Right ventricle myocardium inferior (tissue), 1 donor: Measurements from ENCODE around the gene RARB. TPM values are rescaled to one million over a fixed set of nuclear protein-coding genes. Genes with fewer than 3 reads are reported as not detected.

Experiments used
- ATAC-seq: fragments of 200-7000 bp; cut with Tn5 transposase; one replicate; pipeline ENCODE4 v1.9.1; 2020; ENCODE audit warnings: mild to moderate bottlenecking, moderate library complexity
- DNase-seq: peaks from one replicate; pipeline ENCODE4 v3.0.0; 2021; ENCODE audit errors: missing footprints
- intact Hi-C: fragments of 100-400 bp; cut with DNase I; formaldehyde crosslinking; loops from one replicate; pipeline ENCODE4 v1.11.0; 2022
- total RNA-seq: library from RNA; stranded (reverse); fragmentation: NEBNext Ultra II Directional; extraction: Animal tissue kit (Norgen Biotek cat#: 25700); gene quantifications from one replicate; pipeline ENCODE4 v1.2.1, GENCODE V29; 2021
- donor health status: DM: no; HTN: yes; CAD: no; lungs with severe emphysema.

The RARB gene
- total RNA-seq, 1 donor from 2014 or later = 17.5 TPM

GRCh38 chr3:25419251-25419650, 8.8 kb upstream of the RARB start:
- no peak for ATAC-seq
- no peak for DNase-seq
- intact Hi-C loops = no loop called here

GRCh38 chr3:25420147-25420546, 7.9 kb upstream of the RARB start:
- no peak for DNase-seq
- intact Hi-C loops = loop anchor here (10.0 kb wide), 1 partner anchor 265 kb away; no protein-coding TSS in a partner anchor
- no peak for ATAC-seq

GRCh38 chr3:25420885-25421284, 7.2 kb upstream of the RARB start:
- no peak for DNase-seq
- intact Hi-C loops = loop anchor here (10.0 kb wide), 1 partner anchor 266 kb away; no protein-coding TSS in a partner anchor
- ATAC-seq = no peak

GRCh38 chr3:25421747-25422146, 6.3 kb upstream of the RARB start:
- ATAC-seq (no peak), DNase-seq (no peak)
- intact Hi-C loops = loop anchor here (10.0 kb wide), 1 partner anchor 267 kb away; no protein-coding TSS in a partner anchor

GRCh38 chr3:25423780-25424588, 4.1 kb upstream of the RARB start:
- ATAC-seq = no peak
- DNase-seq = no peak
- intact Hi-C loops = loop anchor here (10.0 kb wide), 1 partner anchor 269 kb away; no protein-coding TSS in a partner anchor

- DNase-seq = no peak
- intact Hi-C loops = loop anchor here (5.0 to 10.0 kb wide), 6 partner anchors 43 to 402 kb away; no protein-coding TSS in a partner anchor
- no peak for ATAC-seq
These were observed 3.4 kb upstream of the RARB start for GRCh38 chr3:25424614-25425013.

GRCh38 chr3:25426408-25426807, 1.7 kb upstream of the RARB start:
- DNase-seq (no peak), ATAC-seq (peak; percentile 63)
- intact Hi-C loops = loop anchor here (5.0 to 10.0 kb wide), 6 partner anchors 41 to 404 kb away; no protein-coding TSS in a partner anchor

- intact Hi-C loops = loop anchor here (5.0 to 10.0 kb wide), 6 partner anchors 40 to 405 kb away; no protein-coding TSS in a partner anchor
- DNase-seq (no peak), ATAC-seq (no peak)
These were observed 908 bp upstream of the RARB start for GRCh38 chr3:25427155-25427554.

GRCh38 chr3:25427563-25427941, 511 bp upstream of the RARB start:
- intact Hi-C loops = loop anchor here (5.0 to 10.0 kb wide), 6 partner anchors 40 to 405 kb away; no protein-coding TSS in a partner anchor
- DNase-seq = no peak
- ATAC-seq = peak; percentile 16

- intact Hi-C loops = loop anchor here (1.0 to 10.0 kb wide), 7 partner anchors 38 to 407 kb away; no protein-coding TSS in a partner anchor
- no peak for DNase-seq
- no peak for ATAC-seq
These were observed 799 bp downstream of the RARB start for GRCh38 chr3:25428789-25429335.

GRCh38 chr3:25429361-25430286, 1.6 kb downstream of the RARB start:
- intact Hi-C loops = loop anchor here (5.0 to 10.0 kb wide), 8 partner anchors 38 to 407 kb away; no protein-coding TSS in a partner anchor
- no peak for DNase-seq
- no peak for ATAC-seq

- DNase-seq = no peak
- intact Hi-C loops = loop anchor here (5.0 kb wide), 2 partner anchors 77 to 142 kb away; no protein-coding TSS in a partner anchor
- no peak for ATAC-seq
These were observed 2.3 kb downstream of the RARB start for GRCh38 chr3:25430287-25430934.

GRCh38 chr3:25430935-25431770, 3.1 kb downstream of the RARB start:
- intact Hi-C loops = loop anchor here (5.0 kb wide), 2 partner anchors 76 to 141 kb away; no protein-coding TSS in a partner anchor
- DNase-seq (no peak), ATAC-seq (no peak)

- intact Hi-C loops = loop anchor here (5.0 kb wide), 2 partner anchors 75 to 140 kb away; no protein-coding TSS in a partner anchor
- ATAC-seq = no peak
- DNase-seq = no peak
These were observed 4.2 kb downstream of the RARB start for GRCh38 chr3:25432176-25432720.

- ATAC-seq (no peak), DNase-seq (no peak)
- intact Hi-C loops = loop anchor here (5.0 kb wide), 2 partner anchors 74 to 139 kb away; no protein-coding TSS in a partner anchor
These were observed 5.0 kb downstream of the RARB start for GRCh38 chr3:25433106-25433505.

GRCh38 chr3:25433868-25434267, 5.8 kb downstream of the RARB start:
- ATAC-seq = no peak
- intact Hi-C loops = loop anchor here (5.0 kb wide), 2 partner anchors 73 to 138 kb away; no protein-coding TSS in a partner anchor
- DNase-seq = no peak

- ATAC-seq = no peak
- no peak for DNase-seq
- intact Hi-C loops = no loop called here
These were observed 9.9 kb downstream of the RARB start for GRCh38 chr3:25437953-25438352.
